ENCODE data around the gene ARMC5. TPM values are rescaled to one million over a fixed set of nuclear protein-coding genes. Genes with fewer than 3 reads are reported as not detected.
"Not testable (repeated sequence)": the region's sequence is repeated elsewhere in the genome, so short reads cannot be mapped to it uniquely, and the experiment has no call there.

ARMC5 gene
- polyA plus RNA-seq, 1 donor from 2014 or later, result 27.6 TPM

- no peak for TF ChIP-seq RAD21 (conservative IDR thresholded peaks at IDR 0.05)
- no peak for TF ChIP-seq MXI1 (conservative IDR thresholded peaks at IDR 0.05; ENCODE audit: poor library complexity, severe bottlenecking)
Measured at GRCh38 chr16:31436221-31437045, 22.9 kb upstream of the ARMC5 start (continued).

- no peak overlapping the region for H3K9ac ChIP-seq (ENCODE audit: low read length)
- no peaks in the 10 kb centered on the region for H3F3A ChIP-seq (ENCODE audit: insufficient read depth, low read length, poor library complexity, severe bottlenecking)
- no peak overlapping the region for H2AFZ ChIP-seq (ENCODE audit: low read depth, low read length)
- H4K20me1 ChIP-seq (ENCODE audit: insufficient read depth), result no peaks in the 10 kb centered on the region
- no peak overlapping the region for H3K4me2 ChIP-seq (ENCODE audit: low read length)
- H3K79me2 ChIP-seq (replicated peaks; ENCODE audit: insufficient read depth, low read length), result no peaks in the 10 kb centered on the region
- H3K27me3 ChIP-seq (ENCODE audit: insufficient read depth, low read depth, low read length), result no peaks in the 10 kb centered on the region
- no peaks in the 10 kb centered on the region for H3K9me2 ChIP-seq (ENCODE audit: insufficient read depth, low read length)
- no peaks in the 10 kb centered on the region for H3K36me3 ChIP-seq (ENCODE audit: insufficient read depth, low read length)
- H3K27ac ChIP-seq (ENCODE audit: low read length), result no peak overlapping the region
- no peaks in the 10 kb centered on the region for H3K9me3 ChIP-seq (ENCODE audit: low read length)
- H3K4me3 ChIP-seq (ENCODE audit: low read length), result no peak overlapping the region
- TF ChIP-seq CTCF (IDR thresholded peaks at IDR 0.05; ENCODE audit: poor library complexity, severe bottlenecking) (no peak), SMC3 (conservative IDR thresholded peaks at IDR 0.05; ENCODE audit: poor library complexity) (no peak), EZH2 (IDR thresholded peaks at IDR 0.05; ENCODE audit: borderline replicate concordance, insufficient read depth, low read length, poor library complexity, severe bottlenecking) (no peak), MXI1 (conservative IDR thresholded peaks at IDR 0.05; ENCODE audit: poor library complexity, severe bottlenecking) (no peak), RAD21 (conservative IDR thresholded peaks at IDR 0.05) (no peak), EP300 (conservative IDR thresholded peaks at IDR 0.05; ENCODE audit: poor library complexity, severe bottlenecking) (no peak), TAF1 (IDR thresholded peaks at IDR 0.05; ENCODE audit: low read depth) (no peak)
- TF ChIP-seq, protein P1, sequence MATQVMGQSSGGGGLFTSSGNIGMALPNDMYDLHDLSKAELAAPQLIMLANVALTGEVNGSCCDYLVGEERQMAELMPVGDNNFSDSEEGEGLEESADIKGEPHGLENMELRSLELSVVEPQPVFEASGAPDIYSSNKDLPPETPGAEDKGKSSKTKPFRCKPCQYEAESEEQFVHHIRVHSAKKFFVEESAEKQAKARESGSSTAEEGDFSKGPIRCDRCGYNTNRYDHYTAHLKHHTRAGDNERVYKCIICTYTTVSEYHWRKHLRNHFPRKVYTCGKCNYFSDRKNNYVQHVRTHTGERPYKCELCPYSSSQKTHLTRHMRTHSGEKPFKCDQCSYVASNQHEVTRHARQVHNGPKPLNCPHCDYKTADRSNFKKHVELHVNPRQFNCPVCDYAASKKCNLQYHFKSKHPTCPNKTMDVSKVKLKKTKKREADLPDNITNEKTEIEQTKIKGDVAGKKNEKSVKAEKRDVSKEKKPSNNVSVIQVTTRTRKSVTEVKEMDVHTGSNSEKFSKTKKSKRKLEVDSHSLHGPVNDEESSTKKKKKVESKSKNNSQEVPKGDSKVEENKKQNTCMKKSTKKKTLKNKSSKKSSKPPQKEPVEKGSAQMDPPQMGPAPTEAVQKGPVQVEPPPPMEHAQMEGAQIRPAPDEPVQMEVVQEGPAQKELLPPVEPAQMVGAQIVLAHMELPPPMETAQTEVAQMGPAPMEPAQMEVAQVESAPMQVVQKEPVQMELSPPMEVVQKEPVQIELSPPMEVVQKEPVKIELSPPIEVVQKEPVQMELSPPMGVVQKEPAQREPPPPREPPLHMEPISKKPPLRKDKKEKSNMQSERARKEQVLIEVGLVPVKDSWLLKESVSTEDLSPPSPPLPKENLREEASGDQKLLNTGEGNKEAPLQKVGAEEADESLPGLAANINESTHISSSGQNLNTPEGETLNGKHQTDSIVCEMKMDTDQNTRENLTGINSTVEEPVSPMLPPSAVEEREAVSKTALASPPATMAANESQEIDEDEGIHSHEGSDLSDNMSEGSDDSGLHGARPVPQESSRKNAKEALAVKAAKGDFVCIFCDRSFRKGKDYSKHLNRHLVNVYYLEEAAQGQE (IDR thresholded peaks at IDR 0.05; ENCODE audit: borderline replicate concordance), result no peak
Measured at GRCh38 chr16:31438414-31438813, 20.9 kb upstream of the ARMC5 start.

DNA sequence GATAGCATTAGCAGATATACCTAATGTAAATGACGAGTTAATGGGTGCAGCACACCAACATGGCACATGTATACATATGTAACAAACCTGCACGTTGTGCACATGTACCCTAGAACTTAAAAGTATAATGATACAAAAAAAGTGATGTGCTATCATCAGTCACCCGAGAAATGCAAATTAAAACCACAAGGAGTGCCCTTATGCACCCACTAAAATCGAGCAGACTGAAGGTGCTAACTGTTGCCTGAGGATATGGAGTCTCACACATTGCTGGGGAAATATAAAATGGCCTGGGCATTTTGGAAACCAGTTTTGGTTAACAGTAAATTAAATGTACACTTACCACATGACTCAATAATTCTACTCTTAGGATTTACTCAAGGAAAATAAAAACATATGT, 20.3 kb upstream of the ARMC5 start:
- not testable (repeated sequence) for H4K20me1 ChIP-seq (ENCODE audit: insufficient read depth); H3K27me3 ChIP-seq (ENCODE audit: insufficient read depth, low read depth, low read length); H2AFZ ChIP-seq (ENCODE audit: low read depth, low read length); H3K9ac ChIP-seq (ENCODE audit: low read length); H3K36me3 ChIP-seq (ENCODE audit: insufficient read depth, low read length); H3K4me3 ChIP-seq (ENCODE audit: low read length); H3K4me2 ChIP-seq (ENCODE audit: low read length); H3F3A ChIP-seq (ENCODE audit: insufficient read depth, low read length, poor library complexity, severe bottlenecking); H3K27ac ChIP-seq (ENCODE audit: low read length); H3K9me3 ChIP-seq (ENCODE audit: low read length); H3K79me2 ChIP-seq (replicated peaks; ENCODE audit: insufficient read depth, low read length); H3K9me2 ChIP-seq (ENCODE audit: insufficient read depth, low read length)

Data from neural cell (in vitro differentiated cells).